Spleen (tissue), 7 donors: ENCODE results near the gene FAM72B.
"Not testable (repeated sequence)": the region's sequence is repeated elsewhere in the genome, so short reads cannot be mapped to it uniquely, and the experiment has no call there.

Source experiments
- POLR2A ChIP-seq, 3 donors: fragments of 450-650 bp; IDR thresholded peaks; one replicate each; pipeline ENCODE4 v1.5.1; 2017; ENCODE audit warnings: antibody characterized with exemption in 3 of 3, mild to moderate bottlenecking in 1 of 3
- POLR2AphosphoS5 ChIP-seq, 3 donors: sonication (generic); formaldehyde crosslinking; IDR thresholded peaks; one replicate each; pipeline ENCODE4 v1.5.1; 2017; ENCODE audit warnings: antibody characterized with exemption in 3 of 3
- TF ChIP-seq, protein P1 (sequence below), 11 experiments: fragments of 200-600 bp in 7 of 11; fragments of 450-650 bp in 4 of 11; sonication (generic) in 4 of 11; IDR thresholded peaks in 8 of 11; conservative IDR thresholded peaks in 3 of 11; 1 replicate in 7 of 11; 2 replicates in 4 of 11; pipeline versions ENCODE4 v1.4.0 to v1.8.0; 2016 to 2021; ENCODE audit warnings: antibody characterized with exemption in 11 of 11, inconsistent platforms in 4 of 11, mild to moderate bottlenecking in 1 of 11
- donor health status: DM: no; HTN: no; CAD: no; lungs with moderate emphysema.
- donor health status: DM: no; HTN: no; CAD: no.
- donor health status: DM: no; HTN: no; CAD: no.

- TF ChIP-seq POLR2A, POLR2AphosphoS5 (IDR thresholded peaks at IDR 0.05): not testable (repeated sequence)
- TF ChIP-seq, protein P1, sequence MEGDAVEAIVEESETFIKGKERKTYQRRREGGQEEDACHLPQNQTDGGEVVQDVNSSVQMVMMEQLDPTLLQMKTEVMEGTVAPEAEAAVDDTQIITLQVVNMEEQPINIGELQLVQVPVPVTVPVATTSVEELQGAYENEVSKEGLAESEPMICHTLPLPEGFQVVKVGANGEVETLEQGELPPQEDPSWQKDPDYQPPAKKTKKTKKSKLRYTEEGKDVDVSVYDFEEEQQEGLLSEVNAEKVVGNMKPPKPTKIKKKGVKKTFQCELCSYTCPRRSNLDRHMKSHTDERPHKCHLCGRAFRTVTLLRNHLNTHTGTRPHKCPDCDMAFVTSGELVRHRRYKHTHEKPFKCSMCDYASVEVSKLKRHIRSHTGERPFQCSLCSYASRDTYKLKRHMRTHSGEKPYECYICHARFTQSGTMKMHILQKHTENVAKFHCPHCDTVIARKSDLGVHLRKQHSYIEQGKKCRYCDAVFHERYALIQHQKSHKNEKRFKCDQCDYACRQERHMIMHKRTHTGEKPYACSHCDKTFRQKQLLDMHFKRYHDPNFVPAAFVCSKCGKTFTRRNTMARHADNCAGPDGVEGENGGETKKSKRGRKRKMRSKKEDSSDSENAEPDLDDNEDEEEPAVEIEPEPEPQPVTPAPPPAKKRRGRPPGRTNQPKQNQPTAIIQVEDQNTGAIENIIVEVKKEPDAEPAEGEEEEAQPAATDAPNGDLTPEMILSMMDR (IDR thresholded peaks at IDR 0.05 in 8 of 11, conservative IDR thresholded peaks at IDR 0.05 in 3 of 11) = not testable (repeated sequence)
These were observed 37.6 kb upstream of the FAM72B start for GRCh38 chr1:121221770-121222169.
